Activated CD4-positive, alpha-beta T cell treated with anti-CD3 and anti-CD28 coated beads, Interleukin-2, amount 10 ng/mL, durations not matched to agents 7 days and 5 days (primary cell): ENCODE data around the gene KIF23. TPM values are rescaled to one million over a fixed set of nuclear protein-coding genes. Genes with fewer than 3 reads are reported as not detected.

Experiments used
- CTCF ChIA-PET: fragments of 350-600 bp; sonication (Branson Sonifier 250); formaldehyde crosslinking; loops from one replicate; lab custom pipeline; 2021; ENCODE audit warnings: antibody characterized with exemption; lab: Charles Lee
- POLR2A ChIA-PET: fragments of 350-600 bp; sonication (Branson Sonifier 250); formaldehyde crosslinking; loops from one replicate; lab custom pipeline; 2021; ENCODE audit warnings: antibody characterized with exemption; lab: Charles Lee
- DNase-seq: peaks from one replicate; pipeline ENCODE4 v3.0.0-alpha.2; 2020
- H3K27ac Mint-ChIP-seq: one replicate; pipeline ENCODE4 v1.8.0; 2021; ENCODE audit warnings: mild to moderate bottlenecking, moderate library complexity, mixed read lengths
- H3K27me3 Mint-ChIP-seq: one replicate; pipeline ENCODE4 v1.8.0; 2021; ENCODE audit warnings: mixed read lengths
- H3K36me3 Mint-ChIP-seq: one replicate; pipeline ENCODE4 v1.8.0; 2021; ENCODE audit warnings: low read depth, mixed read lengths
- H3K4me1 Mint-ChIP-seq: one replicate; pipeline ENCODE4 v1.8.0; 2021; ENCODE audit warnings: mixed read lengths
- H3K4me3 Mint-ChIP-seq: one replicate; pipeline ENCODE4 v1.8.0; 2021; ENCODE audit warnings: mild to moderate bottlenecking, moderate library complexity, mixed read lengths
- H3K9me3 Mint-ChIP-seq: one replicate; pipeline ENCODE4 v1.8.0; 2021; ENCODE audit warnings: mixed read lengths
- total RNA-seq, 2 experiments: library from RNA; stranded (reverse); gene quantifications; one replicate each; pipeline ENCODE4 v1.2.3, GENCODE V29; 2021

The KIF23 gene
- total RNA-seq, 2 experiments from 2014 or later = 77.8 to 93.1 TPM

GRCh38 chr15:69403594-69403993 lies 10.6 kb upstream of the KIF23 start:
- H3K27ac Mint-ChIP-seq = no peak overlapping the region
- ChIA-PET CTCF (interaction anchor here (0.8 kb wide), 1 partner anchor 59 kb away, joined by 3 read pairs; no protein-coding TSS in a partner anchor), POLR2A (no interaction called here)
- no peak overlapping the region for H3K4me3 Mint-ChIP-seq
- no peak for DNase-seq
- H3K36me3 Mint-ChIP-seq = no peaks in the 10 kb centered on the region
- H3K4me1 Mint-ChIP-seq = peaks cover 3% of the 10 kb centered on the region
- peaks cover 27% of the 10 kb centered on the region for H3K27me3 Mint-ChIP-seq
- no peaks in the 10 kb centered on the region for H3K9me3 Mint-ChIP-seq

- peaks cover 31% of the 10 kb centered on the region for H3K27me3 Mint-ChIP-seq
Measured at GRCh38 chr15:69405110-69405509, 9.0 kb upstream of the KIF23 start.

GRCh38 chr15:69407719-69408400 lies 6.3 kb upstream of the KIF23 start:
- H3K4me3 Mint-ChIP-seq = no peak overlapping the region
- POLR2A ChIA-PET = no interaction called here
- peaks cover under 1% of the 10 kb centered on the region for H3K4me1 Mint-ChIP-seq
- no peaks in the 10 kb centered on the region for H3K9me3 Mint-ChIP-seq
- peaks cover 31% of the 10 kb centered on the region for H3K27me3 Mint-ChIP-seq
- DNase-seq = no peak
- H3K27ac Mint-ChIP-seq = no peak overlapping the region
- CTCF ChIA-PET = no interaction called here
- H3K36me3 Mint-ChIP-seq = no peaks in the 10 kb centered on the region

More at GRCh38 chr15:69405110-69405509, 9.0 kb upstream of the KIF23 start:
- ChIA-PET CTCF (interaction anchor here (1.5 kb wide), 1 partner anchor 10 kb away, joined by 4 read pairs; no protein-coding TSS in a partner anchor), POLR2A (no interaction called here)
- Mint-ChIP-seq H3K4me3 (no peak overlapping the region), H3K4me1 (no peaks in the 10 kb centered on the region), H3K9me3 (no peaks in the 10 kb centered on the region), H3K36me3 (no peaks in the 10 kb centered on the region), H3K27ac (no peak overlapping the region)
- no peak for DNase-seq

GRCh38 chr15:69408841-69409240 lies 5.3 kb upstream of the KIF23 start:
- CTCF ChIA-PET = no interaction called here
- H3K4me3 Mint-ChIP-seq = no peak overlapping the region
- H3K27me3 Mint-ChIP-seq = peaks cover 26% of the 10 kb centered on the region
- H3K9me3 Mint-ChIP-seq = no peaks in the 10 kb centered on the region
- H3K27ac Mint-ChIP-seq = no peak overlapping the region
- H3K4me1 Mint-ChIP-seq = peaks cover 7% of the 10 kb centered on the region
- POLR2A ChIA-PET = no interaction called here
- DNase-seq = no peak
- H3K36me3 Mint-ChIP-seq = no peaks in the 10 kb centered on the region

GRCh38 chr15:69410248-69410874 lies 3.8 kb upstream of the KIF23 start:
- Mint-ChIP-seq H3K4me3 (no peak overlapping the region), H3K27ac (no peak overlapping the region), H3K27me3 (peaks cover 16% of the 10 kb centered on the region), H3K9me3 (no peaks in the 10 kb centered on the region), H3K36me3 (peaks cover 5% of the 10 kb centered on the region), H3K4me1 (peaks cover 16% of the 10 kb centered on the region)
- ChIA-PET POLR2A (no interaction called here), CTCF (no interaction called here)
- DNase-seq = peak; percentile 18

GRCh38 chr15:69412274-69412673 lies 1.9 kb upstream of the KIF23 start:
- no peak overlapping the region for H3K4me3 Mint-ChIP-seq
- no peaks in the 10 kb centered on the region for H3K9me3 Mint-ChIP-seq

GRCh38 chr15:69412701-69413100 lies 1.4 kb upstream of the KIF23 start:
- peaks cover 15% of the 10 kb centered on the region for H3K36me3 Mint-ChIP-seq
- H3K27me3 Mint-ChIP-seq = peaks cover 10% of the 10 kb centered on the region
- ChIA-PET CTCF (no interaction called here), POLR2A (no interaction called here)
- no peaks in the 10 kb centered on the region for H3K9me3 Mint-ChIP-seq
- H3K4me3 Mint-ChIP-seq = no peak overlapping the region
- DNase-seq = no peak
- H3K27ac Mint-ChIP-seq = no peak overlapping the region
- H3K4me1 Mint-ChIP-seq = peaks cover 34% of the 10 kb centered on the region

More at GRCh38 chr15:69412274-69412673, 1.9 kb upstream of the KIF23 start:
- no peak for DNase-seq
- peaks cover 30% of the 10 kb centered on the region for H3K4me1 Mint-ChIP-seq
- no peak overlapping the region for H3K27ac Mint-ChIP-seq
- H3K36me3 Mint-ChIP-seq = peaks cover 11% of the 10 kb centered on the region
- H3K27me3 Mint-ChIP-seq = peaks cover 12% of the 10 kb centered on the region
- ChIA-PET POLR2A (no interaction called here), CTCF (interaction anchor here (1.1 kb wide), 1 partner anchor 17 kb away, joined by 3 read pairs; no protein-coding TSS in a partner anchor)

- peak overlapping the region; percentile 88 for H3K4me3 Mint-ChIP-seq
- H3K27ac Mint-ChIP-seq = peak overlapping the region; percentile 80
- ChIA-PET POLR2A (no interaction called here), CTCF (interaction anchor here (1.2 to 1.7 kb wide), 3 partner anchors 20 to 48 kb away, joined by 3 to 6 read pairs (median 5); no protein-coding TSS in a partner anchor)
- H3K27me3 Mint-ChIP-seq = peaks cover under 1% of the 10 kb centered on the region
- peaks cover 45% of the 10 kb centered on the region for H3K4me1 Mint-ChIP-seq
- peaks cover 34% of the 10 kb centered on the region for H3K36me3 Mint-ChIP-seq
- peak; percentile 22 for DNase-seq
- H3K9me3 Mint-ChIP-seq = no peaks in the 10 kb centered on the region
Measured at GRCh38 chr15:69414701-69415167, 585 bp downstream of the KIF23 start.

- H3K4me1 Mint-ChIP-seq = peaks cover 45% of the 10 kb centered on the region
- H3K9me3 Mint-ChIP-seq = no peaks in the 10 kb centered on the region
- POLR2A ChIA-PET = no interaction called here
- H3K27ac Mint-ChIP-seq = peak overlapping the region; percentile 55
- H3K27me3 Mint-ChIP-seq = no peaks in the 10 kb centered on the region
- DNase-seq = no peak
- peak overlapping the region; percentile 88 for H3K4me3 Mint-ChIP-seq
- CTCF ChIA-PET = interaction anchor here (0.8 to 1.2 kb wide), 2 partner anchors 28 to 48 kb away, joined by 3 read pairs; no protein-coding TSS in a partner anchor
- peaks cover 36% of the 10 kb centered on the region for H3K36me3 Mint-ChIP-seq
Measured at GRCh38 chr15:69415381-69415780, 1.2 kb downstream of the KIF23 start.

GRCh38 chr15:69417581-69417980 lies 3.4 kb downstream of the KIF23 start:
- Mint-ChIP-seq H3K27ac (no peak overlapping the region), H3K27me3 (no peaks in the 10 kb centered on the region), H3K9me3 (no peaks in the 10 kb centered on the region), H3K4me3 (no peak overlapping the region), H3K4me1 (peaks cover 47% of the 10 kb centered on the region), H3K36me3 (peaks cover 50% of the 10 kb centered on the region)
- DNase-seq = no peak
- ChIA-PET POLR2A (no interaction called here), CTCF (interaction anchor here (1.2 kb wide), 1 partner anchor 23 kb away, joined by 3 read pairs; no protein-coding TSS in a partner anchor)

- CTCF ChIA-PET = no interaction called here
- no peak for DNase-seq
- Mint-ChIP-seq H3K9me3 (no peaks in the 10 kb centered on the region), H3K4me1 (peaks cover 19% of the 10 kb centered on the region), H3K36me3 (peaks cover 70% of the 10 kb centered on the region), H3K27me3 (no peaks in the 10 kb centered on the region), H3K4me3 (no peak overlapping the region), H3K27ac (no peak overlapping the region)
- POLR2A ChIA-PET = no interaction called here
Measured at GRCh38 chr15:69421498-69421897, 7.3 kb downstream of the KIF23 start.

GRCh38 chr15:69422336-69422895 lies 8.3 kb downstream of the KIF23 start:
- ChIA-PET POLR2A (no interaction called here), CTCF (no interaction called here)
- no peak for DNase-seq
- Mint-ChIP-seq H3K4me3 (no peak overlapping the region), H3K27me3 (no peaks in the 10 kb centered on the region), H3K4me1 (peaks cover 15% of the 10 kb centered on the region), H3K9me3 (no peaks in the 10 kb centered on the region), H3K27ac (no peak overlapping the region), H3K36me3 (peaks cover 71% of the 10 kb centered on the region)

- Mint-ChIP-seq H3K27ac (no peak overlapping the region), H3K9me3 (no peaks in the 10 kb centered on the region), H3K4me3 (no peak overlapping the region), H3K36me3 (peaks cover 67% of the 10 kb centered on the region), H3K27me3 (no peaks in the 10 kb centered on the region), H3K4me1 (peaks cover 5% of the 10 kb centered on the region)
- ChIA-PET POLR2A (interaction anchor here (0.6 kb wide), 1 partner anchor 12 kb away, joined by 5 read pairs; no protein-coding TSS in a partner anchor), CTCF (no interaction called here)
- no peak for DNase-seq
Measured at GRCh38 chr15:69424001-69424400, 9.9 kb downstream of the KIF23 start.
